Peyer's patch (tissue), 4 donors: ENCODE measurements around the gene AMER3.

Experiments
- POLR2A ChIP-seq, 2 donors: fragments of 450-650 bp; IDR thresholded peaks; one replicate each; pipeline ENCODE4 v1.5.1; 2017; ENCODE audit warnings: antibody characterized with exemption in 2 of 2, mild to moderate bottlenecking in 2 of 2, moderate library complexity in 2 of 2
- TF ChIP-seq, protein P1 (sequence below), 6 experiments: fragments of 450-650 bp in 4 of 6; fragments of 200-600 bp in 2 of 6; sonication (generic) in 1 of 6; IDR thresholded peaks; one replicate each; pipeline ENCODE4 v1.5.1; 2017 to 2019; ENCODE audit warnings: antibody characterized with exemption in 6 of 6, mild to moderate bottlenecking in 3 of 6, moderate library complexity in 1 of 6

DNA sequence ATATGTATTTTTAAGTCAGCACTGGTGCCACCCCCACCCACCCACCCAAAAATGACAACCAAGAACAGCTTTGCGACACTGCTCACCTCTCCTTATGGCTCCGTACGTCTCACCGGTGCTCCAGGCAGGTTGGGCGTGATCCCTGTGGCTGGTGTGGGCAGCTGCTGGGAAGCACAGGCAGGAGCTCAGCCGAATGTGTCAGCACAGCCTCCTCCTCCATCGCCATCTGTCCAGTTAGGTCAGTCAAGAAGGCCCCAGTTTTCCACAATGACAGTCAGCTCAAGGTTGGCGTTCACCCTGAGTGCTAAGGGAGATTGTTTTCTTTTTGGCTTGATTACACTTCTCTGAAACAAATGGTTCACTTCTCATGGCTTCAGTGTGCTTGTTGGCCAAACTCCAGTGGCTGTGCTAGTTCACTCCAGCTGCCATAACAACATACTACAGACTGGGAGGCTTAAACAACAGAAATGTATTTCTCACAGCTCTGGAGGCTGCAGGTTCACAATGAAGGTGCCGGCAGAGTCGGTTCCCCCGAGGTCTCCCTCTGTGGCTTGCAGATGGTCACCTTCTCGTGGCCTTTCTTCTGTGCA lies 30.2 kb downstream of the AMER3 start:
- TF ChIP-seq, protein P1, sequence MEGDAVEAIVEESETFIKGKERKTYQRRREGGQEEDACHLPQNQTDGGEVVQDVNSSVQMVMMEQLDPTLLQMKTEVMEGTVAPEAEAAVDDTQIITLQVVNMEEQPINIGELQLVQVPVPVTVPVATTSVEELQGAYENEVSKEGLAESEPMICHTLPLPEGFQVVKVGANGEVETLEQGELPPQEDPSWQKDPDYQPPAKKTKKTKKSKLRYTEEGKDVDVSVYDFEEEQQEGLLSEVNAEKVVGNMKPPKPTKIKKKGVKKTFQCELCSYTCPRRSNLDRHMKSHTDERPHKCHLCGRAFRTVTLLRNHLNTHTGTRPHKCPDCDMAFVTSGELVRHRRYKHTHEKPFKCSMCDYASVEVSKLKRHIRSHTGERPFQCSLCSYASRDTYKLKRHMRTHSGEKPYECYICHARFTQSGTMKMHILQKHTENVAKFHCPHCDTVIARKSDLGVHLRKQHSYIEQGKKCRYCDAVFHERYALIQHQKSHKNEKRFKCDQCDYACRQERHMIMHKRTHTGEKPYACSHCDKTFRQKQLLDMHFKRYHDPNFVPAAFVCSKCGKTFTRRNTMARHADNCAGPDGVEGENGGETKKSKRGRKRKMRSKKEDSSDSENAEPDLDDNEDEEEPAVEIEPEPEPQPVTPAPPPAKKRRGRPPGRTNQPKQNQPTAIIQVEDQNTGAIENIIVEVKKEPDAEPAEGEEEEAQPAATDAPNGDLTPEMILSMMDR (IDR thresholded peaks at IDR 0.05): no peak
- no peak for TF ChIP-seq POLR2A (IDR thresholded peaks at IDR 0.05)
